Stimulated activated CD8-positive, alpha-beta memory T cell treated with anti-CD3 and anti-CD28 coated beads, Interleukin-4, amount 100 ng/mL, for 1 hour (primary cell): ENCODE measurements around the gene NT5C2.

ENCODE experiments used
- DNase-seq, 2 donors: peaks; one replicate each; pipeline ENCODE4 v3.0.0-alpha.2; 2020; ENCODE audit warnings: low read depth in 2 of 2, low spot score in 1 of 2

Gene NT5C2

GRCh38 chr10:103064956-103065355 lies 128.1 kb downstream of the NT5C2 start:
- DNase-seq, result no peak

GRCh38 chr10:103062854-103063590 lies 130.1 kb downstream of the NT5C2 start:
- no peak for DNase-seq

GRCh38 chr10:103060575-103060974 lies 132.5 kb downstream of the NT5C2 start:
- no peak for DNase-seq

- DNase-seq, result no peak
Measured at GRCh38 chr10:103058034-103058433, 135.0 kb downstream of the NT5C2 start.

- no peak for DNase-seq
Measured at GRCh38 chr10:103055105-103055504, 138.0 kb downstream of the NT5C2 start.

GRCh38 chr10:103054621-103055020 lies 138.5 kb downstream of the NT5C2 start:
- no peak for DNase-seq

GRCh38 chr10:103053659-103054581 lies 139.2 kb downstream of the NT5C2 start:
- peak; percentile 15 to 21 for DNase-seq

GRCh38 chr10:103049237-103049636 lies 143.8 kb downstream of the NT5C2 start:
- DNase-seq, result no peak

GRCh38 chr10:103047381-103047780 lies 145.7 kb downstream of the NT5C2 start:
- no peak for DNase-seq

- DNase-seq, result no peak
Measured at GRCh38 chr10:103045961-103046360, 147.1 kb downstream of the NT5C2 start.

- DNase-seq, result no peak
Measured at GRCh38 chr10:103044942-103045489, 148.1 kb downstream of the NT5C2 start.

- DNase-seq, result no peak
Measured at GRCh38 chr10:103042908-103043307, 150.2 kb downstream of the NT5C2 start.

- DNase-seq, result no peak
Measured at GRCh38 chr10:103042129-103042528, 150.9 kb downstream of the NT5C2 start.

GRCh38 chr10:103041391-103041790 lies 151.7 kb downstream of the NT5C2 start:
- no peak for DNase-seq

GRCh38 chr10:103040418-103040817 lies 152.7 kb downstream of the NT5C2 start:
- DNase-seq, result no peak

GRCh38 chr10:103038570-103038969 lies 154.5 kb downstream of the NT5C2 start:
- no peak for DNase-seq
